A172 (cell line): ENCODE measurements around the gene SETD3. TPM values are rescaled to one million over a fixed set of nuclear protein-coding genes. Genes with fewer than 3 reads are reported as not detected.

Experiments used
- DNase-seq: peaks from one replicate; pipeline ENCODE4 v3.0.0-alpha.2; 2015; ENCODE audit warnings: low spot score
- total RNA-seq: library from RNA; depleted of rRNA; stranded (reverse); fragments of >200 nt; shearing (Covaris generic); gene quantifications from 2 replicates; pipeline ENCODE4 v1.2.3, GENCODE V29; 2014

Gene SETD3
- total RNA-seq, 1 experiment from 2014 or later = 39.0 TPM

GRCh38 chr14:99516871-99517642 is 36.4 kb upstream of the SETD3 start:
- no peak for DNase-seq

GRCh38 chr14:99516156-99516870 is 35.7 kb upstream of the SETD3 start:
- DNase-seq = no peak

GRCh38 chr14:99515301-99516155 is 34.9 kb upstream of the SETD3 start:
- DNase-seq = no peak

GRCh38 chr14:99514552-99515300 is 34.1 kb upstream of the SETD3 start:
- DNase-seq = no peak

- no peak for DNase-seq
Observed at GRCh38 chr14:99513946-99514551, 33.4 kb upstream of the SETD3 start.

GRCh38 chr14:99513183-99513694 is 32.6 kb upstream of the SETD3 start:
- no peak for DNase-seq

GRCh38 chr14:99512571-99513182 is 32.0 kb upstream of the SETD3 start:
- no peak for DNase-seq

- no peak for DNase-seq
Observed at GRCh38 chr14:99512110-99512449, 31.4 kb upstream of the SETD3 start.

- no peak for DNase-seq
Observed at GRCh38 chr14:99511421-99512109, 30.9 kb upstream of the SETD3 start.

GRCh38 chr14:99510556-99511139 is 30.0 kb upstream of the SETD3 start:
- DNase-seq = no peak

GRCh38 chr14:99509871-99510555 is 29.4 kb upstream of the SETD3 start:
- no peak for DNase-seq

- DNase-seq = no peak
Observed at GRCh38 chr14:99508896-99509629, 28.4 kb upstream of the SETD3 start.

GRCh38 chr14:99507860-99508640 is 27.4 kb upstream of the SETD3 start:
- no peak for DNase-seq

- DNase-seq = no peak
Observed at GRCh38 chr14:99506276-99506675, 25.6 kb upstream of the SETD3 start.

GRCh38 chr14:99505089-99505488 is 24.4 kb upstream of the SETD3 start:
- DNase-seq = no peak

- DNase-seq = no peak
Observed at GRCh38 chr14:99503848-99504453, 23.3 kb upstream of the SETD3 start.

- no peak for DNase-seq
Observed at GRCh38 chr14:99502989-99503421, 22.3 kb upstream of the SETD3 start.
